ENCODE measurements around the gene CARD19.

DNA sequence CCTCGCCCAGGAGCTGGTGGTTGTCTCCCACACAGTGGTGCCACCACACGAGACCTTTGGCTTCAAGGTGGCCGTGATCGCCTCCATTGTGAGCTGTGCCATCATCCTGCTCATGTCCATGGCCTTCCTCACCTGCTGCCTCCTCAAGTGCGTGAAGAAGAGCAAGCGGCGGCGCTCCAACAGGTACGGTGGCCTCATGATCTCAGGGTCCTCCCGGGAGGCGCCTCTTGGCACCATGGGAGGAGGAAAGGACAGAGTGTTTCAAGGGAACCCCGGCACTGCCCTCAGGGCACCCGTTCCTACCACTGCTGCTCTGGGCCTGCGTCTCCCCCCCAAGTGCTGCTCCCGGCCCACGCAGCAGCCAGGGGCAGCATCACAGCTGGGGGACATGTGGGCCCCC lies 18.2 kb upstream of the CARD19 start:
- TF ChIP-seq, protein P1, sequence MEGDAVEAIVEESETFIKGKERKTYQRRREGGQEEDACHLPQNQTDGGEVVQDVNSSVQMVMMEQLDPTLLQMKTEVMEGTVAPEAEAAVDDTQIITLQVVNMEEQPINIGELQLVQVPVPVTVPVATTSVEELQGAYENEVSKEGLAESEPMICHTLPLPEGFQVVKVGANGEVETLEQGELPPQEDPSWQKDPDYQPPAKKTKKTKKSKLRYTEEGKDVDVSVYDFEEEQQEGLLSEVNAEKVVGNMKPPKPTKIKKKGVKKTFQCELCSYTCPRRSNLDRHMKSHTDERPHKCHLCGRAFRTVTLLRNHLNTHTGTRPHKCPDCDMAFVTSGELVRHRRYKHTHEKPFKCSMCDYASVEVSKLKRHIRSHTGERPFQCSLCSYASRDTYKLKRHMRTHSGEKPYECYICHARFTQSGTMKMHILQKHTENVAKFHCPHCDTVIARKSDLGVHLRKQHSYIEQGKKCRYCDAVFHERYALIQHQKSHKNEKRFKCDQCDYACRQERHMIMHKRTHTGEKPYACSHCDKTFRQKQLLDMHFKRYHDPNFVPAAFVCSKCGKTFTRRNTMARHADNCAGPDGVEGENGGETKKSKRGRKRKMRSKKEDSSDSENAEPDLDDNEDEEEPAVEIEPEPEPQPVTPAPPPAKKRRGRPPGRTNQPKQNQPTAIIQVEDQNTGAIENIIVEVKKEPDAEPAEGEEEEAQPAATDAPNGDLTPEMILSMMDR (IDR thresholded peaks at IDR 0.05) = no peak
- no peak for TF ChIP-seq POLR2A (IDR thresholded peaks at IDR 0.05)
